Testis (tissue), 2 donors: ENCODE data around the gene RASA3.

Experiments used
- POLR2A ChIP-seq: fragments of 450-650 bp; IDR thresholded peaks from one replicate; pipeline ENCODE4 v1.6.1; 2017; ENCODE audit warnings: antibody characterized with exemption, mild to moderate bottlenecking, moderate library complexity
- TF ChIP-seq, protein P1 (sequence below), 3 experiments: fragments of 450-650 bp in 2 of 3; fragments of 200-600 bp in 1 of 3; sonication (generic) in 1 of 3; IDR thresholded peaks; one replicate each; pipeline ENCODE4 v1.5.1; 2016 to 2019; ENCODE audit warnings: antibody characterized with exemption in 3 of 3, mild to moderate bottlenecking in 2 of 3, moderate library complexity in 1 of 3

DNA sequence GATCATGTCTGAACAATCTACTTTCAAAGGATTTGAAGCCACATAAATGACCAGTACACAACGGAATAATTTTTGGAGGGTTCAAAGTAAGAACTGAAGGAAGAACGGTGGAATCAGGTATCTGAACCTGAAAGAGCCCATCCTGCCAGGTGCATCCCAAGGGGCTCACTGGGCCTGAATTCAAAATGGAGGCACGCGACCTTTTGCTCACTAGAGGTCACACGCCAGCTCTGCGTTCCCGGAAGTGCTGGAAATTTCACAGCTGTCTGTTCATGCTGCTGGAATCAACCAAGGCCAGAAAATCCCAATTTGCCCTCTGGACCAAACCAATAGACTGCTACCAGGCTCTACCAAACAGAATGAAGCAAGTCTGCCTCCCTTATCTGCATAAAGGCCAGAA is 4.2 kb upstream of the RASA3 start:
- TF ChIP-seq, protein P1, sequence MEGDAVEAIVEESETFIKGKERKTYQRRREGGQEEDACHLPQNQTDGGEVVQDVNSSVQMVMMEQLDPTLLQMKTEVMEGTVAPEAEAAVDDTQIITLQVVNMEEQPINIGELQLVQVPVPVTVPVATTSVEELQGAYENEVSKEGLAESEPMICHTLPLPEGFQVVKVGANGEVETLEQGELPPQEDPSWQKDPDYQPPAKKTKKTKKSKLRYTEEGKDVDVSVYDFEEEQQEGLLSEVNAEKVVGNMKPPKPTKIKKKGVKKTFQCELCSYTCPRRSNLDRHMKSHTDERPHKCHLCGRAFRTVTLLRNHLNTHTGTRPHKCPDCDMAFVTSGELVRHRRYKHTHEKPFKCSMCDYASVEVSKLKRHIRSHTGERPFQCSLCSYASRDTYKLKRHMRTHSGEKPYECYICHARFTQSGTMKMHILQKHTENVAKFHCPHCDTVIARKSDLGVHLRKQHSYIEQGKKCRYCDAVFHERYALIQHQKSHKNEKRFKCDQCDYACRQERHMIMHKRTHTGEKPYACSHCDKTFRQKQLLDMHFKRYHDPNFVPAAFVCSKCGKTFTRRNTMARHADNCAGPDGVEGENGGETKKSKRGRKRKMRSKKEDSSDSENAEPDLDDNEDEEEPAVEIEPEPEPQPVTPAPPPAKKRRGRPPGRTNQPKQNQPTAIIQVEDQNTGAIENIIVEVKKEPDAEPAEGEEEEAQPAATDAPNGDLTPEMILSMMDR (IDR thresholded peaks at IDR 0.05): no peak
- no peak for TF ChIP-seq POLR2A
